HFF-Myc (cell line): ENCODE measurements around the gene CEP290.

Experiments
- DNase-seq: peaks from one replicate; pipeline ENCODE4 v3.0.0-alpha.2; 2011; ENCODE audit warnings: low read depth; ENCODE audit errors: extremely low read depth
- H3K4me3 ChIP-seq: replicated peaks from 2 replicates; pipeline ENCODE4 v1.5.1; 2011; ENCODE audit warnings: low read depth, mild to moderate bottlenecking, control low read depth, low read length
- TF ChIP-seq, protein P1 (sequence below): IDR thresholded peaks from 2 replicates; pipeline ENCODE4 v1.5.1; 2012; ENCODE audit warnings: mild to moderate bottlenecking, low read depth, low read length, control low read depth; ENCODE audit errors: missing control alignments

Gene CEP290, protein sequence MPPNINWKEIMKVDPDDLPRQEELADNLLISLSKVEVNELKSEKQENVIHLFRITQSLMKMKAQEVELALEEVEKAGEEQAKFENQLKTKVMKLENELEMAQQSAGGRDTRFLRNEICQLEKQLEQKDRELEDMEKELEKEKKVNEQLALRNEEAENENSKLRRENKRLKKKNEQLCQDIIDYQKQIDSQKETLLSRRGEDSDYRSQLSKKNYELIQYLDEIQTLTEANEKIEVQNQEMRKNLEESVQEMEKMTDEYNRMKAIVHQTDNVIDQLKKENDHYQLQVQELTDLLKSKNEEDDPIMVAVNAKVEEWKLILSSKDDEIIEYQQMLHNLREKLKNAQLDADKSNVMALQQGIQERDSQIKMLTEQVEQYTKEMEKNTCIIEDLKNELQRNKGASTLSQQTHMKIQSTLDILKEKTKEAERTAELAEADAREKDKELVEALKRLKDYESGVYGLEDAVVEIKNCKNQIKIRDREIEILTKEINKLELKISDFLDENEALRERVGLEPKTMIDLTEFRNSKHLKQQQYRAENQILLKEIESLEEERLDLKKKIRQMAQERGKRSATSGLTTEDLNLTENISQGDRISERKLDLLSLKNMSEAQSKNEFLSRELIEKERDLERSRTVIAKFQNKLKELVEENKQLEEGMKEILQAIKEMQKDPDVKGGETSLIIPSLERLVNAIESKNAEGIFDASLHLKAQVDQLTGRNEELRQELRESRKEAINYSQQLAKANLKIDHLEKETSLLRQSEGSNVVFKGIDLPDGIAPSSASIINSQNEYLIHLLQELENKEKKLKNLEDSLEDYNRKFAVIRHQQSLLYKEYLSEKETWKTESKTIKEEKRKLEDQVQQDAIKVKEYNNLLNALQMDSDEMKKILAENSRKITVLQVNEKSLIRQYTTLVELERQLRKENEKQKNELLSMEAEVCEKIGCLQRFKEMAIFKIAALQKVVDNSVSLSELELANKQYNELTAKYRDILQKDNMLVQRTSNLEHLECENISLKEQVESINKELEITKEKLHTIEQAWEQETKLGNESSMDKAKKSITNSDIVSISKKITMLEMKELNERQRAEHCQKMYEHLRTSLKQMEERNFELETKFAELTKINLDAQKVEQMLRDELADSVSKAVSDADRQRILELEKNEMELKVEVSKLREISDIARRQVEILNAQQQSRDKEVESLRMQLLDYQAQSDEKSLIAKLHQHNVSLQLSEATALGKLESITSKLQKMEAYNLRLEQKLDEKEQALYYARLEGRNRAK (N-terminal part only)

DNA sequence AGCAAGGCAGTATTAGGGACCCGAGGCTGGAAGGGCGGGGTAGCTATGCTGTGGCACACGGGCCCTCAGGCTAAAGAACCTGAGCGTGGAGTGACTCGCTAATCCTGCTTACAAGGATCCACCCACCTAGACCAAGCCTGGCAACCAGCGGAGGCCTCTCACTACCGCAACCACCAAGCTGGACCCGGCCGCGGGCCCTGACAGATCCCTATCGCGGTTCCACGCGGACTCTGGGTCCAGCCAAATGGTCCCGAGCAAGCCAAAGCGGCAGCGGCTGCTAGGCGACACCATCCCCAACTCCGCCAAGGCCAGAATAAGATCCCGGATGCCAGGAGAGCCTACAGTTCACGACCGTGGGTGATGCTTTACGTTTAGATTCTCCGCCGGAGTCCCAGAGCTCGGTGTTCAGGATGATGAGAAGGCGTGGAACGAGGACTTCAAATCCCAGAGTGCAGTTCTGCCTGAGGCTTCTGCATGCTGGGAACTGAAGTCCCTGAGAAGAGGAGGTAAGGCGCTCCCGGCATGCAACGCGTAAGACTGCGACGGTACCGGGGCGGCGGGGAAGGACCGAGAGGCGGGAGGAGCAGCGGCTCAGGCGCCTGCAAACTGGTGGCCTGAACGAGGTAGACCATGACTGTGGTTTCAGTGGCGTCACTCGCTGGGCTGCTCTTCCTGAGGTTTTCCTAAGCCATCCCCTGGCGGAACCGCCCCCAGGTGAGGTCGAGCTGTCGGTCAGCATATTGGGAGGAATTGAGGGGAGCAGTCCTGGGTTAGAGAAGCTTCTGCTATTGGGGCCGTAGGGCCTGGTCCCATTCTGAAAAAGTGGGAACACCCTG lies at the start of gene CEP290, which contains the start of gene TMTC3:
Gene CEP290 (minus strand): TSS at position 315 of the 836 bp plus-strand sequence. CDS start 781 bp downstream, outside the sequence.
Gene TMTC3 (plus strand): TSS at position 534 of the 836 bp plus-strand sequence. CDS start 6,009 bp downstream, outside the sequence.
- TF ChIP-seq, protein P1, sequence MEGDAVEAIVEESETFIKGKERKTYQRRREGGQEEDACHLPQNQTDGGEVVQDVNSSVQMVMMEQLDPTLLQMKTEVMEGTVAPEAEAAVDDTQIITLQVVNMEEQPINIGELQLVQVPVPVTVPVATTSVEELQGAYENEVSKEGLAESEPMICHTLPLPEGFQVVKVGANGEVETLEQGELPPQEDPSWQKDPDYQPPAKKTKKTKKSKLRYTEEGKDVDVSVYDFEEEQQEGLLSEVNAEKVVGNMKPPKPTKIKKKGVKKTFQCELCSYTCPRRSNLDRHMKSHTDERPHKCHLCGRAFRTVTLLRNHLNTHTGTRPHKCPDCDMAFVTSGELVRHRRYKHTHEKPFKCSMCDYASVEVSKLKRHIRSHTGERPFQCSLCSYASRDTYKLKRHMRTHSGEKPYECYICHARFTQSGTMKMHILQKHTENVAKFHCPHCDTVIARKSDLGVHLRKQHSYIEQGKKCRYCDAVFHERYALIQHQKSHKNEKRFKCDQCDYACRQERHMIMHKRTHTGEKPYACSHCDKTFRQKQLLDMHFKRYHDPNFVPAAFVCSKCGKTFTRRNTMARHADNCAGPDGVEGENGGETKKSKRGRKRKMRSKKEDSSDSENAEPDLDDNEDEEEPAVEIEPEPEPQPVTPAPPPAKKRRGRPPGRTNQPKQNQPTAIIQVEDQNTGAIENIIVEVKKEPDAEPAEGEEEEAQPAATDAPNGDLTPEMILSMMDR: no peak
- DNase-seq: peak; percentile 99
- H3K4me3 ChIP-seq: peak within 1 kb of the TSS; percentile 95

DNA sequence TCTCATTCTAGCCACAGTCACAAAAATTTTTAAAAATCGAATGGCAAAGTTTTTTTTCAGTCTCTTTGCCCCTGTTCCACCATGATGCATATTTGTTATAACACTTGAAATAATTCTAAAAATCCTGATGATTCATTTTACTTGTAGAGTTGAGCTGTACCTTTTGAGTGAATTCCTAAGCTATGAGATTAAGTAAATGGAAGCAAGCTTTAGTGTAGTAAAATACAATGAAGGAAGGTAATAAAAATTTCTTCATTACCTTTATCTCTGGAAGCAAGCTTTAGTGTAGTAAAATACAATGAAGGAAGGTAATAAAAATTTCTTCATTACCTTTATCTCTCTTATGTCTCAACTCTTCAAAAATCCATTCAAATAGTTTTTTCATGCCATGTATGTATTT lies 46.3 kb upstream of the CEP290 start:
- DNase-seq: no peak
- TF ChIP-seq, protein P1: no peak
- no peak overlapping the region for H3K4me3 ChIP-seq

DNA sequence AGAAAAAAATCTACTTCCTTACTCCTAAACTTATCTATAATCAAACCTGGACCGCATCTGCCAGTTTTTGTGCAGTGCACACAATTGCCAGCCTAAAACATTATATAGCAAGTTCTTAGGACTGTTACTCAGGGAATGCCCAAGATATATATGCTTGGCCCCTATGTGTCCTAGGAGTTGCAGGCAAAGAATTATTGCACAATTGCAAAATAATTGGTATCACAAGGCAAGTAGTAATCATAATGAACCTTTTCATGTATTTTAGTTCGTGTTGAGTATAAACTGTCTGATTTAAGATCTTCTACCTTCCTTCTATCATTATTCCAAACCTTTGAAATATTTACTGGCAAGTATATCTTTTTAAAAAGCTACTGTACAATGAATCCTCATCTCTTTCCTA lies 45.7 kb upstream of the CEP290 start:
- no peak overlapping the region for H3K4me3 ChIP-seq
- TF ChIP-seq, protein P1: no peak
- DNase-seq: no peak

DNA sequence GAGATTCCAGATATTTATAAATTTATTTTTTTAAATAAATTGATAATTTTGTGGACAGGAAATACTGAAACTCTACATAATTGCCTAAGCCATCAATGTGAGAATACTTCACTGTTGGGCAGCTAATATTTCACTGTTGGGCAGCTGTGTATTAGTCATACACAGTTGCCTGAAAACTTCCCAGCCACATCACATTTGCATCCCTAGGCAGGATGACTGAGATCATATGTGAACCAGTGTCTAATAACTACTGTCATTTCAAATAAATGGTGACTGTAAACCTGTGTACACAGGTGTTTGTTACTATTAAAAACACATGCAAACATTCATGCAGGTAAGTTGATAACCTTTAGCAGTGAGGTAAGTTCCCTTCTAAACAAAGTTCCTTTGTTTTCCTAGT lies 44.1 kb upstream of the CEP290 start:
- DNase-seq: peak; percentile 42
- TF ChIP-seq, protein P1: no peak
- H3K4me3 ChIP-seq: no peak overlapping the region

DNA sequence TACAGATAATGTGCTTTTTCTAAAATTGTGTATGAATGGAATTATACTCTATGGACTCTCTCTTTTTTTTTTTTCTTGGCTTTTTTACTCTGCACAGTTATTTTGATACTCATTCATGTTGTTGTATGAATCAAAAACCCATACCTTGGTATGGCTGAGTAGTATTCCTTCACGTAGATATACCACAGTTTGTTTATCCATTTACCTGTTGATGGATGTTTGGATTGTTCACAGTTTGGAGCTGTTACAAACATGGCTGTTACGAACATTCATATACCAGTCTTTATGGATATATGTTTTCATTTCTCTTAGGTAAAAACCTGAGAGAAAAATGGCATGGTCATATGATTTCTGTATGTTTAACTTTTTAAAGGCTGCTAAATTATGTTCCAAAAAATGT lies 43.4 kb upstream of the CEP290 start:
- H3K4me3 ChIP-seq: no peak overlapping the region
- no peak for DNase-seq
- TF ChIP-seq, protein P1: no peak
